NCI-H345 (cell line): ENCODE results near the gene TTLL6.
"Not testable (repeated sequence)": the region's sequence is repeated elsewhere in the genome, so short reads cannot be mapped to it uniquely, and the experiment has no call there.

Experiments
- DNase-seq: peaks from one replicate; lab custom pipeline; 2025; lab: John Stamatoyannopoulos, UW

TTLL6 gene

GRCh38 chr17:48815311-48815710 is 1.7 kb downstream of the TTLL6 start:
- no peak for DNase-seq

- DNase-seq: peak; percentile 23
Observed at GRCh38 chr17:48814504-48814903, 2.5 kb downstream of the TTLL6 start.

GRCh38 chr17:48812001-48812400 is 5.0 kb downstream of the TTLL6 start:
- DNase-seq: no peak

DNA sequence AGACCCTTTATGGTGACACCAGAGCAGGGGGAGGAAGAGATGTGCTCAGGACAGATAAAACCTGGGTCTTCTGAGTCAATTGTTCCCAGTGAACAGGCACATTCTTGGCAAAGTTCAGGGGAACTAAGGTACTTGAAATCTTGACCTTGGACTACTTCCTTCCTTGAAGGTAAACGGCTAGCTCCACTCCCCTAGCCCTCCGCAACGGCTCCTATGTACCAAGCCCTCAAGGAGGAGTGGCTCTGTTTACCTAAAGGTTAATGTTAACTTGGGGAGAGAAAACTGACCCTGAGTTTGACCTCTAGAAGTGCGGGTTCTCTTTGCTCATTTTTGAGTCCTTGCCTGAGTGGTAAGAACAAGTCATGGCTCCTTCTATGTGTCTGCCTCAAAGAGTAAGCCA is 7.8 kb downstream of the TTLL6 start:
- no peak for DNase-seq

DNA sequence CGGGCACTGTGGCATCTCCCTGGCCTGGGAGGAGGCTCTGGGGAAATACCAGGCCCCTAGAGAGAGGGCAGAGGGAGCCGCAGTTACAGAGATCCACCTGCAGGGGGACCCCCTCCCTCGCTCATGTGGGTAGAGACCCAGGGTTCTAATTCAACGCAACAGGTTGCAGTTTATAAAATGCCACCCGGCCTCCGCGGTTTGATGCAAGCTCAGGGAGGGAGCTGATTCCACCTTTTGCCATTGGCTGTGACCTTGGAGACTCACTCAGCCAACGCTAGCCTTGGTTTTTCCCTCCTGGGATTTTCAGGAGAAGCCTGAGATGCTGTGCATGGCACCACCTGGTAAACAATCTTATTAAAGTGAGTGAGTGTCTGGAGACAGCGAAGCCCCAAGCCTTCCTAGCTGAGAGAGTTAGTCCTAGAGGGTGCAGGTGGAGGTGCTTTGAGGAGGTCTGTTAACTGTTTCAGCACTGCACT is 12.1 kb downstream of the TTLL6 start:
- DNase-seq: peak; percentile 60

DNA sequence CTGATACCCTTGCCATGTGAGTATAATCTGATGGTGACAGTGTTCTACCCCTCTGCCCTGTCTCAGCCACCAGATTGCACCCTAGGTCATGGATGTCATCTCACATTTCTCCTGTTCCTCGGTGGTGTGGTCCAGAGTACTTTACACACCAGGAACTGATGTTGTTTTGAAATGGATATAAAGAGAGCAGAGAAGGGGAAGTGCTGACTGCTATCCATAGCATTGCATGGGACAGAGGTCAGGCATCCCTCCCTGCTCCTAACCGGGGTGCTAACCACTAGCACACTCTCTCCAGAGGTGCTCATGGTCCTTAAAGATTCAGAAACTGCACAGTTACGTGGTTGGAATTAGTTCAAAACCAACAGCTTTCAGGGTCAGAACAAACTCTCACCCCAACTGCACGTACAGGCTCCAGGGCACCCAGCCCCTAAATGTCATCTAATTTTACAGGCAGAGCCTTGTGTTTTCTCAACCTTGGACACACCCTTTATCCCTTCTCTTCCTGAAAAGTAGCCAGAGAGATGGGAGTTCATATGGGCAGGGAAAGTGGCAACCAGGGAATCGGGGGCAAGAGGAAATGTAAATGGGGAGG is 16.3 kb downstream of the TTLL6 start:
- DNase-seq: no peak

DNA sequence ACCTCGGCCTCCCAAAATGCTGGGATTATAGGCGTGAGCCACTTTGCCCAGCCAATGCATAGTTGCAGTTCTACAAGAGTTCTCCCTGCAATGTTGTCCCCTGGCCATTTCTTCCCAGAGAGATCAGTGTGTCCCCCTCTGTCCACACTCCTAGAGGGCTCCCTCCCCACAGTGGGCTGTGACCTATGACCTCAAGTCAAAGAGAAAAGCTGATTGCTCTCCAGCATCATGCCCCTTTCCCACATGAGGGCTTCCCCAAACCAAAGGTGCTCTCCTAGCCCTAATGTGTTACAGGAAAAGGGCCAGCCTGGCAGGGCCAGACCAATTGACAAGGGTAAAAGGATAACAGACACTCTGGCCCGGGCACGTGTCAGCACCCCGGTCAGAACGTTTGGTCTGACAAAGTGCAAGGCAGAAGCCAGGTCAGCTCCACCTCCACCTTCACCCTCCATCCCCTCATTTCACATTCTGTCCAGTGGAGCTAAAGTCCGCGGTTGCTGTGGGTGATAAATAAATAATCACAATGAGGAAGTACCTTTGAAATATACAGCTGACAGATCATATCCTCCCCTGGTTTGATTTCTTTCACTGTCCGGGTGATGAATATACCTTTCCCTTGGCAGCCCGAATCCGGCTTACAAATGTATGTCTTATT is 17.8 kb downstream of the TTLL6 start:
- DNase-seq: no peak

- DNase-seq: not testable (repeated sequence)
Observed at GRCh38 chr17:48796163-48796522, 20.9 kb downstream of the TTLL6 start.

DNA sequence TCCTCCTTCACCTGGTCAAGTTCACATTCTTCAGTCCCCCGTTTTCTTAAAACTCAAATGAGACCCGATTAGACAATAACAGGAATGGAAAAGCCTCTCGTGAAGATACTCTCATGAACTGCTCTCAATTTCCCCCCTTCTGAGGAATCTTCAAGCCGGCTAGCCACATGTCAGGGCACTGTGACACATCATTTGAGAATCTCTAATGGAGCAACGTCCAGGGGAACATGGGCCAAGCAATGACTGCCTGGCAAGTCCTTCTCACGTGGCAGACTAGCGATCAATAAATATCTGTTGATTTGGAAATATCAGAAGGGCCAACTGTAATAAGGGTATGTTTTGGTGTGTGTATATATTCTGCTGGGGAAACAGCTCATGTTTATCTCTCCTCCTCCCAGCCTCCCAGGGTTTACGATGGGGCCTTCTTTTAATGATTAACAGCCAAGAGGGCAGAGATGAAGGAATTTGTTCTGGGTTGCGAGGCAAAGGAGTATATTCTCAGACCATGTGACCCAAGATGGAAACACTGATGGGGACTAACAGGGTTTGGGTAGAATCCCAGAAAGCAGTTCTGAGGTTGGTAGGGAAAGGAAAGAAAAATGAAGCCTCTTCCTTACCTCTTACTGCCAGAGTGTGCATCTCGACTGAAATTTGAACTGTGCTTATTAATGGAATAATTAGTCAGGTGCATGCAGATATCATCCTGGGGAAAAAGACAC is 21.4 kb downstream of the TTLL6 start:
- no peak for DNase-seq

DNA sequence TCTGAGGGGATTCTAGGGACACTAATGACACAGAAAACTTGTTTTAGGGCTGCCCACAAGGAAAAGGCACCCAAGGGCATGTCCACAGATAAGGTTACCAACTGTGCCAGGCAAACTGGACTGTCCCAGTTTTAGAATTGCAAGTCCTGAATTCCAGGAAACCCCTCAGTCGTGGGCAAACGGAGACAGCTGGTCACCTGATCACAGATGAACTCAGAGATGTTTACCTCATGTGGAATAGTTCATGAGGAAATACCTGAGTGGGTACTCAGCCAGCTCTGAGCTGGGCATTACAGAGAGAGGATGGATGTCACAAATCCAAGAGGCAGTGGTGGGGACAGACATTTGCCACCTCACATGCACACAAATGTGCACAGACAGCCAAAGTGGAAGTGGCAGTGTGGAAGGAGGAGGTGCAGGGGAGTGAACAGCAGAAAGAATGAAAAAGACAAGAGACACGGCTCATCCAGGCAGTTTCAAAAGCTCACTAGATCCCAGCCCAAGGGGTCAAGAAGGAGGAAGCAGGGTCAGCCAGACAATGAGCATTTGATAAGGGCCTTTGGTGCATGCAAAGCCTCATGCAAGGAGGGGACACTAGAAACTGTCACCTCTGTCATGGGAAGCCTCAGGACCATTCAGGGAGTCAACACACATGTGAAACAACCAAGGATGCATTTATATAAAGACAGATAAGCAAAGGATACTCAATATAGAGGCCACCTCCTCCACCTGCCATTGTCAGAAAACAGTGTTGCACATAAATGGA is 24.8 kb downstream of the TTLL6 start:
- no peak for DNase-seq

GRCh38 chr17:48791128-48792032 is 25.6 kb downstream of the TTLL6 start:
- peak; percentile 55 for DNase-seq

DNA sequence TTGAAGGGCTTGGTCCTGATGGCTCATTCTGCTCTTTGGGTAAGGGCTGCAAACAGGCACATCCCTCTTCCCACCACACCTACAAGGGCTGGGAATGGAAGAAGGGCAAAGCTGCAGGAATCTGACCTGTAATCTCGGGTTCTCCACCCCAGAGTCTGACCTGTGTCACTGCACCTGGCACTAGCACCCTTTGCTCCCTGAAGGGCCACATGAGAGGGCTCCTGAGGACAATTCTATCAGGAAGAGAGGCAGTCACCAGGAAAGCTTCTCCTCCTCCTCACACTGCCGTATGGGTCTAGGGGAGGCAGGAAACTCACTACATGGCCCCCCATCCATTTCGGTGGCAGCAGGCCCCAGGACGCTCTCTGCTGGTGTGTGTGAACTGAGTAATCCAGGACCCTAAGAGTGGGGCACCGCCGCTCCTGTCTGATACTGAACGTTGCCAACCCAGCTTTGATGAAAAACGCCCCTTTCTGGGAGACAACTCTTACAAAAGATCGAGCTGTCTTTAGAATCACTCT is 26.4 kb downstream of the TTLL6 start:
- DNase-seq: no peak

DNA sequence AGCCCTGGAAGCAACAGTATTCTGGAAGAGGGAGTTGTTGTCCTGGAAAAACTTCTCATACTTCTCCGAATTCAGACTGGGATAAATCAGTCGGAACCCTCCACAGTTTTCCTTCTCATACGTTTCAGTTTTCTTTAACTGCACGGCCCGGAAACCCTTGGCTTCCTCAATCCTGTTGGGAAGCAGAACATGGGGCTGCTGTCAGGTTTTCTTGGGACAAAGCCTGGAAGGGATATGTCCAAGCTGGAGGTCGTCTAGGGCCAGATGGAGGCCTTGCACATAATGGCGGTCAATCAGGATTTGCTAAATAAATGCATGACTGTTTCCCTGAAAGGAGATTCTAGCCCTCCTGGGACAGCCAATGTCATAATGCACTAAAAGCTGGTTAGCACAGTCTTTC is 29.2 kb downstream of the TTLL6 start:
- DNase-seq: no peak

GRCh38 chr17:48779421-48779820 is 37.6 kb downstream of the TTLL6 start:
- DNase-seq: no peak

GRCh38 chr17:48776602-48777001 is 40.4 kb downstream of the TTLL6 start:
- DNase-seq: no peak

- no peak for DNase-seq
Observed at GRCh38 chr17:48773245-48773644, 43.8 kb downstream of the TTLL6 start.

- no peak for DNase-seq
Observed at GRCh38 chr17:48770954-48771353, 46.1 kb downstream of the TTLL6 start.

DNA sequence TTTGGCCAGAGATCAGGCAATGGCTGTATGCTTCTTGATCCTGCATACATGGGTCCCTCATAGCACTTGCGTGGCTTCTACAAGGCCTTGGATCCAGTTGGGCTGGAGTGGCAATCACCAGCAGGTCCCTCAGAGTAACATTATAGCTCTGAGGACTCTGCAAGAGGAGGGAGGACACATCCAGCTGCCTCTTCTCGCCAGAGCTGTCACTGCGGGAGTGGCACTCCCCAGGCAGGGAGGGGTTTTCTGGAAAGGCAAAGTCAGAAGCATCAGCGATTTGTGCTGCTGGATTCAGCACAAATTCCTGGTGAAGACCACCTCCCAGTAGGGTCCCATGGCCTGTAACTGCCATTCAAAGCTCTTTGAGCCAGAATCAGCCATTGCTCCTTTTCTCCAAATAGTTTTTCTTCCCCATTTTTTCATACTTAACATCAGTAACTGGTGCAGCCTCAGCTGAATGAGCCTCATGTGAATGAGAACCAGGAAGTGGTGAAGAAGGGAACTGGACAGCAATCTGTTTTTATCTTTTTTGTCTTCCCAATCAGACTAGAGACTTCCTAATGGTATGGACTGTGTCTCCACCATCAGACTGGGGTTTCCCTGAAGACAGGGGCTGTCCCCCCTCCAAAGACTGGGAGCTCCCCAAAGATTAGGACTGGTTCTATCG is 47.9 kb downstream of the TTLL6 start:
- no peak for DNase-seq

- no peak for DNase-seq
Observed at GRCh38 chr17:48767263-48767774, 49.7 kb downstream of the TTLL6 start.

DNA sequence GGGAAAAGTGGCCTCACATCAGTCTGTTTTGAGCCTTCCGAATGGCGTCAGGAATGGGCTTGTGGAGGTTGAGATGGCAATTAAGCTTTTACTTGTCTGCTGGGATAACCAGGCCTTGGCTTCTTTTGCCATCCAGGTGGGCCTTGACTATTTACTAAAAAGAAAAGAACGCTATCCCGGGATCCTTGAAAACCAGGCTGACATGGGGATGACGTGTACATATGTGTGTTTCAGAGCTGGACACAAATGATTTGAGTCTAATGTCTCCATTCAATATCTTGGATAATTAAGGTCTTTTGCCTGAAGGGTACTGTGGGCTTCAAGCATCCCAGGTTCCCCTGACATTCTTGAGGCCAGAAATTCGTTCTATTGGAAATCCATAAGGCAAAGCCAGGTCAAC is 55.9 kb downstream of the TTLL6 start:
- DNase-seq: no peak

- no peak for DNase-seq
Observed at GRCh38 chr17:48760411-48760810, 56.6 kb downstream of the TTLL6 start.
